Upper lobe of left lung (tissue), 4 donors: ENCODE data around the gene ACO1.

Source experiments
- CTCF ChIP-seq, 6 experiments: fragments of 450-650 bp in 4 of 6; fragments of 200-600 bp in 2 of 6; sonication (generic) in 2 of 6; IDR thresholded peaks; one replicate each; pipeline ENCODE4 v1.5.1; 2016 to 2019; ENCODE audit warnings: antibody characterized with exemption in 6 of 6
- EP300 ChIP-seq, 4 donors: sonication (generic); formaldehyde crosslinking; IDR thresholded peaks; one replicate each; pipeline ENCODE4 v1.5.1; 2017; ENCODE audit warnings: antibody characterized with exemption in 4 of 4, control low read depth in 2 of 4
- POLR2A ChIP-seq, 4 donors: fragments of 450-650 bp; IDR thresholded peaks; one replicate each; pipeline ENCODE4 v1.5.1; 2016 to 2017; ENCODE audit warnings: antibody characterized with exemption in 4 of 4, mild to moderate bottlenecking in 2 of 4

GRCh38 chr9:32472344-32472743 lies 87.9 kb downstream of the ACO1 start:
- TF ChIP-seq CTCF (IDR thresholded peaks at IDR 0.05) (no peak), POLR2A (IDR thresholded peaks at IDR 0.05) (no peak), EP300 (IDR thresholded peaks at IDR 0.05) (no peak)
